Embryonic facial prominence (tissue), 1 donor: ENCODE data around the gene NUCB1.
"Not testable (repeated sequence)": the region's sequence is repeated elsewhere in the genome, so short reads cannot be mapped to it uniquely, and the experiment has no call there.

ENCODE experiments used
- DNase-seq: peaks from one replicate; pipeline ENCODE4 v3.0.0-alpha.2; 2016; ENCODE audit errors: extremely low spot score

Gene NUCB1

DNA sequence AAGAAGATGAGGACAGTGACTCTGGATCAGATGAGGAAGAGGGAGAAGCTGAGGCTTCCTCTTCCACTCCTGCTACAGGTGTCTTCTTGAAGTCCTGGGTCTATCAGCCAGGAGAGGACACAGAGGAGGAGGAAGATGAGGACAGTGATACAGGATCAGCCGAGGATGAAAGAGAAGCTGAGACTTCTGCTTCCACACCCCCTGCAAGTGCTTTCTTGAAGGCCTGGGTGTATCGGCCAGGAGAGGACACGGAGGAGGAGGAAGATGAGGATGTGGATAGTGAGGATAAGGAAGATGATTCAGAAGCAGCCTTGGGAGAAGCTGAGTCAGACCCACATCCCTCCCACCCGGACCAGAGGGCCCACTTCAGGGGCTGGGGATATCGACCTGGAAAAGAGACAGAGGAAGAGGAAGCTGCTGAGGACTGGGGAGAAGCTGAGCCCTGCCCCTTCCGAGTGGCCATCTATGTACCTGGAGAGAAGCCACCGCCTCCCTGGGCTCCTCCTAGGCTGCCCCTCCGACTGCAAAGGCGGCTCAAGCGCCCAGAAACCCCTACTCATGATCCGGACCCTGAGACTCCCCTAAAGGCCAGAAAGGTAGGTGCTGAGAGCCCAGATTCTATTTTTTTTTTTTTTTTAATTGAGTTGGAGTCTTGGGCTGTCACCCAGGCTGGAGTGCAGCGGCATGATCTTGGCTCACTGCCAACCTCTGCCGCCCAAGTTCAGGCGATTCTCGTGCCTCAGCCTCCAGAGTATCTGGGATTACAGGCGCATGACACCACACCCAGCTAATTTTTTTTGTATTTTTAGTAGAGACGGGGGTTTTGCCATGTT is 25.6 kb upstream of the NUCB1 start:
- DNase-seq, result no peak

DNA sequence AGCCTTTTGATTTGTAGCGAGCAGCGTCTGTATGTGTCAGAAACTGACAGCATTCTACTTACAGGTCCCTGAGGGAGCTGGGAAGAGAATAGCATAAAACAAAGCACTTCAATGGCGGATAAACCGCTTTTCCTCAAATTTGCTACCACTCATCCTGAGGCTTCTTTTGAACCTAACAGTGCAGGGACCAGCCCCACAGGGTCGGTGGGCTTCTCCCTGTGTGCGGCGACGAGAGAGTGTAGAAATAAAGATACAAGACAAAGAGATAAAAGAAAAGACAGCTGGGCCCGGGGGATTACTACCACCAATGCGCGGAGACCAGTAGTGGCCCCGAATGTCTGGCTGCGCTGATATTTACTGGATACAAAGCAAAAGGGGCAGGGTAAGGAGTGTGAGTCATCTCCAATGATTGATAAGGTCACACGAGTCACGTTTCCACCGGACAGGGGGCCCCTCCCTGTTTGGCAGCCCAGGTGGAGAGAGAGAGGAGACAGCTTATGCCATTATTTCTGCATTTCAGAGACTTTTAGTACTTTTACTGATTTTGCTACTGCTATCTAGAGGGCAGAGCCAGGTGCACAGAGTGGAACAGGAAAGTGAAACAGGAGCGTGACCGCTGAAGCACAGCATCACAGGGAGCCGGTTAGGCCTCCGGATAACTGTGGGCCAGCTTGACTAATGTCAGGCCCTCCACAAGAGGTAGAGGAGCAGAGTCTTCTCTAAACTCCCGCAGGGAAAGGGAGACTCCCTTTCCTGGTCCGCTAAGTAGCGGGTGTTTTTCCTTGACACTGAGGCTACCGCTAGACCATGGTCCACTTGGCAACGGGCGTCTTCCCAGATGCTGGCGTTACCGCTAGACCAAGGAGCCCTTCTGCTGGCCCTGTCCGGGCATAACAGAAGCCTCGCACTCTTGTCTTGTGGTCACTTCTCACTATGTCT is 23.8 kb upstream of the NUCB1 start:
- DNase-seq, result not testable (repeated sequence)

DNA sequence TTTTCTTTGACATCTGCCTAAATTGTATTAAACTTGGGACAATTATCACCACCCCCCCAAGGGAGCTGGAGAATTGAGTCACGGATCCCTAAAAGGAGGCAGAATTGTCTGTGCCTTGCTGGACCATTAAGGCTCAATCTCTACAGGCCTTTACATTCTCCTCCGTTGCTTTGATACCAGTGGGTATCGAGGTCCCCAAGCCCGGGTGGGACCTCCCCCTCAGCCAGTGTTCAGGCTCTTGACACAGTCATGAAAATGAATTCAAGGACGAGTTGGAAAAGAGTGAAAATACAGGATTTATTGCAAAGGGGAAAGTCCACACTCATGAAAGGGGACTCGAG is 22.3 kb upstream of the NUCB1 start:
- DNase-seq, result no peak

DNA sequence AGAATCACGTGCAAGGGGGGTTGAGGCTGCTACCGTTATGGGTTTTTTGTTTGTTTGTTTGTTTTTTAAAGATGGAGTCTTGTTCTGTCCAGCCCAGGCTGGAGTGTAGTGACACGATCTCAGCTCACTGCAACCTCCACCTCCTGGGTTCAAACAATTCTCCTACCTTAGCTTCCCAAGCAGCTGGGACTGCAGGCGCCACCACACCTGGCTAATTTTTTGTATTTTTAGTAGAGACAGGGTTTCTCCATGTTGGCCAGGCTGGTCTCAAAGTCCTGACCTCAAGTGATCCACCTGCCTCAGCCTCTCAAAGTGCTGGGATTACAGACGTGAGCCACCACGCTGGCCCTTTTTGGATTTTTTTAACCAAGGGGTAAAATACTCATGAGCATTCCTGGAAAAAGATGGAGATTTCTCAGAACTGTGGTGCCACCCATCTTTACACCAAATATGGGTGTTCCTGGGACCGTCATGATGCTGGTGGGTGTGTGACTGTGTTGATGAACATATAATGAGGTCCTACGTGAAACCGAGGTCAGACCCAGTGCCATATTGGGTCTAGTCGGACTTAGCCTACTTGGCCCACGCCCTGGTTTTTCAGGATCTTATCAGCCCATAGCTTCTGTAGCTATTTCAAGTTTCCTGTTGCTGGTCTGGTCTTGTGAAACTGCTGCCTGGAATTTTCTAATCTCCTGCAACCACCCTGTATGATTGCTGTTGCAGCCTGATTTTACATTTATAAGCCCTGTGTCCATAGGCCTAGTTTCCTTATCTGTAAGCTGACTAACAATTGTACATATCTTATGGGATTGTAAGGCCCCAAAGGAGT is 21.7 kb upstream of the NUCB1 start:
- no peak for DNase-seq

DNA sequence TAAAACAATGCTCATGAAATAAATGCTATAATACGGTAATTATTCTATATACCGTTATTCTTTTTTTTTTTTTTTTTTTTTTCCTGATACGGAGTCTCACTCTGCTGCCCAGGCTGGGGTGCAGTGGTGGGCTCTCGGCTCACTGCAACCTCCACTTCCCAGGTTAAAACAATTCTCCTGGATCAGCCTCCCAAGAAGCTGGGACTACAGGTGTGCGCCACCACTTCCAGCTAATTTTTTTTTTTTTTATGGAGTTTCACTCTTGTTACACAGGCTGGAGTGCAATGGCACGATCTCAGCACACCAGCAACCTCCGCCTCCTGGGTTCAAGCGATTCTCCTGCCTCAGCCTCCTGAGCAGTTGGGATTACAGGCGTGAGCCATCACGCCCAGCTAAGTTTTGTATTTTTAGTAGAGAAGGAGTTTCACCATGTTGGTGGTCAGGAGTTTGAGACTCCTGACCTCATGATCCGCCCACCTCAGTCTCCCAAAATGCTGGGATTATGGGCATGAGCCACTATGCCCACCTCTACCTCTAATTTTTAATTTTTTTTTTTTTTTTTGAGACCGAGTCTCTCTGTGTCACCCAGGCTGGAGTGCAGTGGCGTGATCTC is 21.0 kb upstream of the NUCB1 start:
- DNase-seq, result no peak

DNA sequence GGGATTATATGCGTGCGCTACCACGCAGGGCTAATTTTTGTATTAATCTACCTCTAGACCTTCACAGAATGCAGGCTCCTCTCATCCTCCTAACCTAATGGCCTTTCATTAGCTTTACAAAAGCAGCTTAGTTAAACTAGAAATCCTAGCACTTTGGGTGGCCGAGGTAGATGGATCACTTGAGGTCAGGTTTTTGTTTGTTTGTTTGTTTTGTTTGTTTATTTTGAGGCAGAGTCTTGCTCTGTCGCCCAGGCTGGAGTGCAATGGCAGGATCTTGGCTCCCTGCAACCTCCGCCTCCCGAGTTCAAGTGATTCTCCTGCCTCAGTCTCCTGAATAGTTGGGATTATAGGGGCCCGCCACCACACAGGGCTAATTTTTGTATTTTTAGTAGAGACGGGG is 20.4 kb upstream of the NUCB1 start:
- DNase-seq, result not testable (repeated sequence)

DNA sequence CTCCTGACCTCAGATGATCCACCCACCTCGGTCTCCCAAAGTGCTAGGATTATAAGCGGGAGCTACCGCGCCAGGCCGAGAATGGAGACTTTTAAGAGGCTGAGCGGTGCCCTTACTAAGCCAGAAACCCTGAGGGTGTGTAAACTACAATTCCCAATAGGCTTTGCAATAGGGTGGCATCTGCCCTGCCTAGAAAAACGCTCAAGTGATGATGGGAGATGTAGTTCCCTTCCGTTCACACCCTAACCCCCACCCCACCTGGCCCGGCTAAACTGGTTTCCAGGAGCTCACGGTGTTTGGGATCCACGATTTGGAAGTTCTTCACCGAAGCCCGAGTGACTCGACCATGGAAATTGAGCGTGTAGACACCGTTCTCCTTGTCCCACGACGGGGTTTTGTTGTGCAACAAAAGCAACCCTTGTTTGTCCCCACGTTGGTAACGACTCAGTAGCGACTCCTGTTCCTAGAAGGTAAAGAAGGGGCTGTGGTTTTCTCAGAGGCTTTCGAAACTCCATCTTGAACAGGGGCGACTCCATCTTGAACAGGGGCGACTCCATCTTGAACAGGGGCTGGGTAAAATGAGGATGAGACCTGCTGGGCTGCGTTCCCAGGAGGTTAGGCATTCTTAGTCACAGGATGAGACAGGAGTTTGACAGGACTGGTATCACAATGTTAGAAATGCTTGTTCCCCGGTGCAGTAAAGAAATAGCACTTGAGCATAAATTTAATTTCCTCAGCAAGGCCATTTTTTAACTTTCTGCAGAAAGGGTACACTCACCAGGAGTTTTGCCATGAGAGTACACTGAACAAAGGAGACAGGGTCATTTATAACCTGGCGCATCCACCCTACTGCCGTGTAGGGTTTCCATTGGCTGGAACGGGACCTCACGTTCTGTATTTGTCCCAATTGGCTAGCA is 18.1 kb upstream of the NUCB1 start:
- no peak for DNase-seq

DNA sequence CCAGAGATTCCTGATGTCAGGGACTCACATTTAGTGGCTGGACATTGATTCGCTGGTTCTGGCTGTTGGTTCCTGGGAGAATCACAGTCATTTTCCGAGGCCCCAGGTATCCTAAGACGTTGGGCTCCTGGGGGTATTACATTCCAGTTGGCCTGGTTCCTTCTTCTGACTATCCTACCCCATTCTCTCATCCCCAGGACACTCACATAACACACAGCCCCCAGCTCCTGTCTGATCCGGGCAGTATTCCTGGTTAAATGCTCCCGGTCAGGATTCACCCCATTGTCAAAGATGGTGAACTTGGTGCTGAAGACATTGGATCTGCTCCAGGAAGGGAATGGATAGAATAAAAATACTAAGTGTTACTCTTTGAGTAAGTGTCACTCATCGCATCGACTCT is 16.4 kb upstream of the NUCB1 start:
- DNase-seq, result no peak

DNA sequence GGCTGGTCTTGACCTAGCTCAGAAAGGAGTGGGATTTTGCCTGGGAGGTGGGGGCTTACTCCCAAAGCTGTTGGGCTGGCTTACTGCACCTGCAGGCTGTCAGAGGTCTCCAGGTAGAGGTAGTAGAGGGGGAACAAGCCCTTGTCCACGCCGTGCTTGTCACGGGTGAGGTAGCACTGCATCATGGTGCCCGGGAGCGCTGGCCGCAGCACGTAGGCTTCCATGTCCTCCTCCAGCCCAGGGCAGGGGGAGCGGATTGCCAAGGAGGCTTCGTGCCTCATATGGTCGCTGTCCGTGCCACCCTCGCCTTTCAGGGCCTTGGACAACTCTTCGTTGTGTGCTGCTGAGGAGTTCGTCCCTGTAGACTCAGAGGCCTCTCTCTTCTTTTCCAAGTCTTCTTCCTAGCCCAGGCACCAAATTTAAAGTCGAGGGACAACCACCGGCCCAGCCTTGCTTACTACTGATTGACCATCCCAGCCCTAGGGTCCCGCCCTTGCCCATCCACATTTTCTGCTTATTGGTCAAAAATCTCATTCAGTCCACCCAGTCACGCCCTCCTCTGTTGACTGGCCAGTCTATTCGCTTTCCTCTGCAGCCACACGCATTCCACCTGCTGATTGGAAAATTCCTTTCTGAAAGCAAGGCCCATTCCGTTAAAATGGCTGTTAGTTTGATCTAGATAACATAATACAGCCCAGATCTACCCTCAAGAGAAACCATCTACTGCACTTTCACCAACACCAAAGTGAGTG is 12.1 kb upstream of the NUCB1 start:
- no peak for DNase-seq

DNA sequence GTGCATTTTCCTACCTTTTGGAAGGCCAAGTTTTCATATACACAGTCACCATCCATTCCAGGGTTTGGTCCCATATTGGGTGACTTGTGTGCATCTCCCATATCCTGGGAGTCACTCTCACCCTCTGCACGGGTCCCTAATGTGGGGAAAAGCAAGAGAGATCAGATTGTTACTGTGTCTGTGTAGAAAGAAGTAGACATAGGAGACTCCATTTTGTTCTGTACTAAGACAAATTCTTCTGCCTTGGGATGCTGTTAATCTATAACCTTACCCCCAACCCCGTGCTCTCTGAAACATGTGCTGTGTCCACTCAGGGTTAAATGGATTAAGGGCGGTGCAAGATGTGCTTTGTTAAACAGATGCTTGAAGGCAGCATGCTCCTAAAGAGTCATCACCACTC is 10.6 kb upstream of the NUCB1 start:
- DNase-seq, result not testable (repeated sequence)

DNA sequence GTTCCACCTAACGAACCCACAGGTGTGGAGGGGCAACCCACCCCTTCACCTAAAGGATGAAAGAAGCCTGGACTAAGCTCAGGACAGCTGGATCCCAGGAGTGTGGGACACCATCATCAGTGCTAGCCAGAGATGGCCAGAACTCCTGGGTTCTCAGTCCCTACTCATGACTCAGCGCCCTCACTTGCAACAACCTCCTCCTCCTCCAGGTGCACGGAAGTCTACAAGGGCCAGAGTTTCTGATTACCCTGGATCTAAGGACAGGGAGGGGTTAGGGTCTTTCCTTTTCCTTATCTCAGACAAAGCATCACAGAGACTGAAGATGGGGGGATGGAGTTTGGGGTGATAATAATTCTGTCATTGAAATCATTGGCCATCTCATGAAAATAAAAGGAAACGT is 9.6 kb upstream of the NUCB1 start:
- no peak for DNase-seq

DNA sequence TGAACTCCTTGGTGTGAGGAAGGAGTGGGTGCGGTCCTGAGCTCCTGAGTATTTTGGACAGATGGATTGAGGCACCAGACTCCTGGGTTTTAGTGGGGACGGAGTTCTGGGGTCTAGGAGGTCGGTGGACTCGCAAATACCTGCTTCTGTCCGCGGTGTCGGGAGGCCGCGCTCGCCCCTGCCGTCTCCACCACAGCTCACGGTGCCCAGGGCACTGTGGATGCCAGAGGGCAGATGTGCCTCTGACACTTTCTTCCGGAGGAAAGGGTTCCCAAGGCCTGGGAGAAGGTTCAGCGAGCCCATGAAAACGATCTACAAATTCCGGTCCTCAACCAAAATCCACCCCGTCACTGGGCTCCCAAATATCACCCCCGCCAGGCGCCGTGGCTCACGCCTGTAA is 4.9 kb upstream of the NUCB1 start:
- DNase-seq, result no peak

DNA sequence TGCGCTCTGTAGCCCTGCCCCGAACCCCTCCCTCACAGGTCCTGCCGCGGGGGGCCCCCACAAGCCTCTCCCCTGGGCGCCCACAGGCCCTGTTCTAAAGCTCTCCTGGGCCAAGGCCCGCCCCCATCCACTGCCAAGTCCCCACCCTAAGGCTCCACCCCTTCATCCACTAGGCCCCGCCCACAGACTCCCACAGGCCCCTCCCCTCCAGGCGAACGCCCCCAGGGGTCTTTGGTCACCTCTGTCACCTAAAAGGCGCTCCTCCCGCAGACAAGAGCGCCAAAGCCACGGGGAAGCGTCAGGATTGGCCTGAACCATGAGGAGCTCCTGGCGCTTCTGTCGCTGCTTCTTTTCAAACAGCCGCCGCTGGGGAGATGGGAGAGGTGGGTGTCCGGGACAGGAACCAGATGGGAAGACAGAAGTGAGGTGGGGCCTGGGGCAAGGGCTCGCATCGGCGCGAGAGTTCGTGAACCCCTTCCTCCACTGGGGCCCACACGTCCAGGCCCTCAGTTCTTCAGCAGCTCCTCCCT is 3.9 kb upstream of the NUCB1 start:
- no peak for DNase-seq

DNA sequence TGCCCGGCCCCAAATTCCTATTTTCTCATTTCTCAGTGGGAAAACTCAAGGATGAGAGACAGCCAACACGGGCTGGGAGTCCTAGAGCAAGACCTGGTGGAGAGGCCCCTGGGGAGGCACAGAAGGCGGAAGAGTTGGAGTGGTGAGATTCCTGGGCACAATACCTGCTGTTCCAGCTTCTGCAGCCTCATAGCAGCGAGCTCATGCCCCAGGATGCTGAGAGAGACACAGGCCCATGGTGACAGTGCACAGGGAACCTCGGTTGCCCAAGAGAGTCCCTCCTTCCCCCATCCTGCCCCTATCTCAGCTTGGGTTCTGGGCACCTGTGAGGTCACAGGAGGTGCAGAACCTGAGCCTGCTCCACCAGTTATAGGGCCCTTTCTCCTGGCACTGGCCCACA is 2.9 kb upstream of the NUCB1 start:
- DNase-seq, result no peak

DNA sequence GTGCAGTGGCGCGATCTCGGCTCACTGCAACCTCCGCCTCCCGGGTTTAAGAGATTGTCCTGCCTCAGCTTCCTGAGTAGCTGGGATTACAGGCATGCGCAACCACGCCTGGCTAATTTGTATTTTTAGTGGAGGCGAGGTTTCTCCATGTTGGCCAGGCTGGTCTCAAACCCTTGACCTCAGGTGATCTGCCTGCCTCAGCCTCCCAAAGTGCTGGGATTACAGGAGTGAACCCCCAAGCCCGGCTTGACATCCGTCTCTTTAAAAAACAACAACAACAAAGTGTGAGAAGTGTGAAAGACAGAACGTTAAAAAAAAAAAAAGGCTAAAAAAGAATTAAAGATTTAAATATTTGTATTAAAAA is 744 bp upstream of the NUCB1 start:
- not testable (repeated sequence) for DNase-seq

DNA sequence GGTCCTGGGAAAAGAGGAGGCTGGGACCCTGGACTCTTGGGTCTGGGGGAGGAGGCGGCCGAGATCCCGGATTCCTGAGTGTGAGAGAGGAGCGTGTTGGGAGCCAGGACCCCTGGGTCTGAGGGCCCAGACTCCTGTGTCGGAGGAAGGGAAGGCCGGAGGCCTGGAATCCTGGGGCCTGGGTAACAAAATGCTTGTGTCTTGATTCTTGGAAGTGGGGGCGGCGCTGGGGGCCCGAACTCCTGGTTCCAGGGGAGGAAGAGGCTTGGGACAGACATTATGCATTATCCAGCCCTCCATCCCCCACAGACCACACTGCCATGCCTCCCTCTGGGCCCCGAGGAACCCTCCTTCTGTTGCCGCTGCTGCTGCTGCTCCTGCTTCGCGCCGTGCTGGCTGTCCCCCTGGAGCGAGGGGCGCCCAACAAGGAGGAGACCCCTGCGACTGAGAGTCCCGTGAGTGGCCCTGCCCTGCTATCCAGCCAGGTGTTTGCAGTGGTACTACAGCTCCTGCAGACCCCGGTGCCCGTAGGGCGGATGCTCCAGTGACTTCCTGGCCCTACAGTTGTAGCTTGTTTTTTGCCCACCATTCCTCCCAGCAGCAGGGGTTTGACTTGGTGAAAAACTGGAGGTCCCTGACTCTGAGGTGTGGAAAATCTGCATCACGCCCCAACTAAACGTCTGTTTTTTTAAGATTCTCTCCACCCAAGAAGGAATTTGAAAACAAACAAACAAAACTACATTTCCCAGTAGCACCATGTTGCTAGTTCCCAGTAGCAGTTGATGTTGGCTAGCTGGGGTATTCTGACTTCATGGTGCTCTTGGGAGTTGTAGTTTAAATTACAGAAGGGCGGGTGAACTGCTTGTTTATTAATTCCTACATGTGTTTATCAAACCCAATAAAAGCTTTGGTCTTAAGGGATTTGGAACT is 630 bp downstream of the NUCB1 start:
- DNase-seq, result no peak

DNA sequence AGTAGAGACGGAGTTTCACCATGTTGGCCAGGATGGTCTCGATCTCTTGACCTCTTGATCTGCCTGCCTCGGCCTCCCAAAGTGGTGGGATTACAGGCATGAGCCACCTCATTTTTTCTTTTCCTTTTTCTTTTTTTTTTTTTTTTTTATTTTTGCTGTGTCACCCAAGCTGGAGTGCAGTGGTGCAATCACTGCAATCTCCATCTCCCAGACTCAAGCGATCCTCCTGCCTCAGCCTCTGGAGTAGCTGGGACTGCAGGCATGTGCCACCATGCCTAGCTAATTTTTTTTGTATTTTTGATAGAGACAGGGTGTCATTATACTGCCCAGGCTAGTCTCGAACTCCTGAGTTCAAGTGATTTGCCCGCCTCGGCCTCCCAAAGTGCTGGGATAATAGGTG is 2.2 kb downstream of the NUCB1 start:
- not testable (repeated sequence) for DNase-seq

DNA sequence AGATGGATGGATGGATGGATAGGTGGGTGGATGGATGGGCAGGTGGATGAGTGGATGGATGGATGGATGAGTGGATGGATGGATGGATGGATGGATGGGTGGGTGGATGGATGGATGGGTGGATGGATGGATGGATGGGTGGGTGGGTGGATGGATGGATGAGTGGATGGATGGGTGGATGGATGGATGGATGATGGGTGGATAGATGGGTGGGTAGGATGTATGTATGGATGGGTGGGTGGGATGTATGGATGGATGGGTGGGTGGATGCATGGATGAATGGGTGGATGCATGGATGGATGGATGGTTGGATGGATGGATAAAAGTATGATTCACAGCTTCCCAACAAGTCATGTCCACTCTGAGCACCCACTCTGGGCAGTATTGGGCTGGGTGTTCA is 3.7 kb downstream of the NUCB1 start:
- DNase-seq, result not testable (repeated sequence)

DNA sequence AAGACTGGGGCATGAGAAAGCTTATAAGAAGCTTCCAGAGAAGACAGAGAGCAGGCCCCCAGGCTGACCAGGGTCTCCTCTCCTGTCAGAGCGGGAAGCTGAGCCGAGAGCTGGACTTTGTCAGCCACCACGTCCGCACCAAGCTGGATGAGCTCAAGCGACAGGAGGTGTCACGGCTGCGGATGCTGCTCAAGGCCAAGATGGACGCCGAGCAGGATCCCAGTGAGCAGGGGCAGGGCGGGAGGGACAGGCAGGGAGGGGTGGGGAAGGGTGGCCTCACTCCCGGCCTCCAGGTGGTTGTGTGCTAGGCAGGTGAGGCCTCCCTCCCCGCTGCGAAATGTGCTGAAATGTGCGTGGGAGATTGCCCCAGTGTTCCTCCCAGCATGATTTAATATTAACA is 5.6 kb downstream of the NUCB1 start:
- no peak for DNase-seq
